Activated T-cell treated with anti-CD3 and anti-CD28 coated beads for 48 hours (primary cell): Measurements from ENCODE around the gene DUSP12.
"Not testable (repeated sequence)": the region's sequence is repeated elsewhere in the genome, so short reads cannot be mapped to it uniquely, and the experiment has no call there.

Experiments used
- DNase-seq: peaks from one replicate; pipeline ENCODE4 v3.0.0-alpha.2; 2020; ENCODE audit warnings: low read depth

DUSP12 gene

GRCh38 chr1:161727256-161727924 lies 22.2 kb upstream of the DUSP12 start:
- peak; percentile 15 for DNase-seq

DNA sequence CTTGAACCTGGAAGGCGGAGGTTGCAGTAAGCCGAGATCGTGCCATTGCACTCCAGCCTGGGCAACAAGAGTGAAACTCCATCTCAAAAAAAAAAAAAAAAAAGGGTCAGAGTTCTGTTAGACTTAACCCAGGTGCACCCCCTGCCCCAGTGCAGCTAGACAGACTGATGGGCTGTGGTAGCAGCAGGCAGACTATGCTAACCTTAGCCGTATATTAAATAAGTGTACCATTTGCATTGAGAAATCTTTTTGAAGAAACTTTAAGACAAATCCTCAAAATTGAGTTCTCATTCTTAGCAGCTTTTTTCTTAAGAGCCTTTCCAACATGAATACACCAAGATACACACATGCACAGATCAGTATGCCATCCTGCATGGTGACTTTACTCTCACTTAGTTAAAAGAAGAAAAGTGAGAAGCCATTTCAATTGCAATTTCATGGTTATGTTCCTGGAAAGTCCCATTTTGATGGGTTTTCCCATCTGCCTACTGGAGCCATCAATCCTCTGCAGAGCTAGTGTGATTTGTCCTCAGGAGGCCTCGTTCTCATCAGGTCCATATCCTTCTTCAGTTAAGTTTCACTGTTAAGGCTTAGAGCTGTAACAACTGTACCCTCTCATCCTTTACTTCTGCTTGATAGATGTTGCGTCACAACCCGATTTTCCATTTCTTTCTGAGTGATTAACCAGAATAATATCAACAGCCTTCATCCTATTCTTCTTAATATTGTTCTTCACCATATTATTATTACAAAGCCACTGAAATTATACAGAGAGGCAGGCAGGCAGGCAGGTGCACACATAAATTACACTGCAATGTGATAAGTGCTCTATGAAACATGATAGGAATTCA lies 21.0 kb upstream of the DUSP12 start:
- no peak for DNase-seq

GRCh38 chr1:161730050-161730564 lies 19.5 kb upstream of the DUSP12 start:
- peak; percentile 25 for DNase-seq

DNA sequence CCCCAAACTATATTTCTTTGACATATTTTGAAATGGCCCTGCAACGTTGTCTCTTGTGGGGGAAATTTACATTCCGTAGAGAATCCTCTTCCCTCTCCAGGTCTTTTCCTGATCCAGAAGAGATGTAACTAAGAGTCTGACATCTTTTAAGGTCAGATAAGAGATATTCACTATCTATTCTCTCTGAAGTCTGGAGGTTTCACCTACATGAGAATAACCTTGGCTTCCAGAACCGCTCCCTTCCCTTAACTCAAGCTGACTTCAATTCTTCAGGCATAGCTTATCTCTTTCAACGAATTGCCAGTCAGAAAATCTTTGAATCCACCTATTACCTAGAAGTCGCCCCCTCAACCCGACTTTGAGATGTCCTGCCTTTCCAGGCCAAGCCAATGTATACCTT lies 18.3 kb upstream of the DUSP12 start:
- DNase-seq = no peak

- no peak for DNase-seq
Measured at GRCh38 chr1:161731981-161732718, 17.4 kb upstream of the DUSP12 start.

DNA sequence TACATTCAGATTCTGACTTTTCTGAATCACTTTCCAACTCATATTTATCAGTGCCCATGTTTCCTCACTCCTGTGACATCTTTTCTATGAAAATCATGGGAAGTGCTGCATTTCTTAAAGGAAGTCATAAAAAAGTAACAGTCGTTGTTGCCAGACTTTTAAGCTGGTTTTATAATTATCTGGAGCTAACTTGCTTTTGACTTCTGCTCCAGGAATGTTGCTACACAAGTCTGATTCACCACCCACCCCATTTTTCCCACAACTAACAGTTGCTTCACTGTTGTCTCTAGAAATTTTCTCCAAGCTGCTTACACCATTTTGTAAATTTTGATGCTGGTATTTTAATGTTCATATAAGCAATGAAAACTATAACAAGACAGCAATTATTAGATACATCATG lies 16.1 kb upstream of the DUSP12 start:
- DNase-seq = no peak

DNA sequence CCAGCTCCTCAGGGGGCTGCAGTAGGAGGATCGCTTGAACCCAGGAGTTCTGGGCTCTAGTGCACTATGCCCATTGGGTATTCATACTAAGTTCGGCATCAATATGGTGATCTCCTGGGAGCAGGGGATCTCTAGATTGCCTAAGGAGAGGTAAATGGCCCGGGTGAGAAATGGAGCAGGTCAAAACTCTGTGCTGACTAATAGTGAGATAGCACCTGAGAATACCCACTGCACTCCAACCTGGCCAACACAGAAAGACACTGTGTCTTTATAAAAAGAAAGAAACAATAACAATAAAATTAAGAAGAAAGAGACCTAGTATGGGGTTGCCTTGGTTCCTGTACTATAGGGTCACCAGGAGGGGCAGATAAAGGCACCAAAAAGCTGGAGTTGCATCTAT lies 13.7 kb upstream of the DUSP12 start:
- no peak for DNase-seq

DNA sequence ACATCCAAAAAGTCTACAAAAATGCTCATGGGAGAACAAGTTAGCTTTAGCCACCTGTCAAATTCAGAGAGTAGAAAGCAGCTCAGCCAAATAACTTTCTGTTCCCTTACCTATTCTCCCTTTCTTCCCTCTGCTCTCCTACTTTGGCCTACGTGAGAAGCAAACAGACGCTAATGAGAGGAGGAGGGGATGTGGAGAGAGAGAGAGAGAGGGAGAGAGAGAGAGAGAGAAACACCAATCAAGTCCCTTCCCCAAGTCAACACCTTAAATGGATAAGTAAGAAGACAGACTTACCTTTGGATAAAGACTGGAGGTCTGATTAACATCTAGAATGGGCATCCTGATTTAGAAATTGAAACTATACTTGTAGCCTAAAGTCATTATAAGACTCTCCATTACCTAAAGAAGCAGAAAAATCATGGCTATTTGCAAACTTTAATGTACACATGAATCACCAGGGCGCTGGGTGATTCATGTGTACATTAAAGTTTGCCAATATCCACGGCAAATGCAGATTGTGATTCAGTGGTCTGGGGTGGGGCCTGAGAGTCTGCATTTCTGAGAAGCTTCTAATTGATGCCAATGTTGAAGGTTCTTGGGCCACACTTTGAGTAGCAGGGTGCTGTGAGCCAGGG lies 13.1 kb upstream of the DUSP12 start:
- DNase-seq = peak; percentile 29

GRCh38 chr1:161737625-161738024 lies 12.0 kb upstream of the DUSP12 start:
- no peak for DNase-seq

- DNase-seq = peak; percentile 42
Measured at GRCh38 chr1:161738627-161739287, 10.8 kb upstream of the DUSP12 start.

DNA sequence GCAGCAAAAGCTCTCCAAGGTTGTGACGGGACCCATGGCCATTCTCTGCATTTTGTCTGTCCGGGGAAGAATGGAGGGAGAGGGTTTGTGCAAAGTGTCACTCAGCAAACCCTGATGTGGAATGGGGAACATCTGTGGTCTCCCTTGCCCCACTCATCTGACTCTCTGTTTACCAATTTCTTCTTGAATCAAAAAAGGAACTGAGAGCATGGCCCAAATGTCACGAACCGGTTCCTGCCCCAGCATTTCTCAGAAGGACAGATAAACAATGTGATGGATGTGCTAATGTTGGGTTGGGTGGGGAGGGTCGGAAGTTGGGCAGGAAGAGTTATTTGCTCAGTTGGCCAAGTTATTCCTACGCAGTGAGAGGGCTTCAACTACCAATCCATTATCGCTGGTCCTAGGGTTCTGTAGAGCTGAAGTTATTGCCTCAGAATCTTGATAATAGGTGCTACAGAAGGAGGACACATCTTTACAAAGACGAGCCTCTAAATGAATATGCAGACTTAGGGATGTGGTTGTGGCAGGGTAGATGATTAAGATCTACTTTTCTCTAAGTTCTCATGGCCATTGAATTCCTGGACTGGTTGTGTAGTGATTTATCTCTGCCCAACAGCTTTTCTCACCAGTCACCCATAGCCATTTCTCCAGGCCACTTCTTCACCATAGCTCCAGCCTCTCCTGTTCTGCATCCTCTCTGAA lies 9.6 kb upstream of the DUSP12 start:
- no peak for DNase-seq

DNA sequence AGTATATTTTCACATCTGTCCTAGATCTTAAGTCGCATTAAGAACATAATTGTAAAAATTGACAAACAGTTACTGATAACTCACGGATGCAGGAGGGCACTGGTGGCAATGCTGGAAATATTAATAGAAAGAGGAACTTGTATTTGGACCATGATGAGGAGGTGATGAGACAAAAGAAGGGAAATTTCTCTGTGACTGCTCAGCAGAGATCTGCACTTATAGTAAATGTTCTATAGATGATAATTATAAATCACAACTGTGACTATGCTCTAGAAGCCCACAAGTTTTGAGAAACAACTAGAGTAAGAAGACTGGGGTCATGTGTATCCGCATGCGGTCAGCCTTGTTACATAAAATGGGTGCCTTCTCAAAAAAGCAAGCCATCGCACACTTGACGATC lies 8.7 kb upstream of the DUSP12 start:
- DNase-seq = no peak

DNA sequence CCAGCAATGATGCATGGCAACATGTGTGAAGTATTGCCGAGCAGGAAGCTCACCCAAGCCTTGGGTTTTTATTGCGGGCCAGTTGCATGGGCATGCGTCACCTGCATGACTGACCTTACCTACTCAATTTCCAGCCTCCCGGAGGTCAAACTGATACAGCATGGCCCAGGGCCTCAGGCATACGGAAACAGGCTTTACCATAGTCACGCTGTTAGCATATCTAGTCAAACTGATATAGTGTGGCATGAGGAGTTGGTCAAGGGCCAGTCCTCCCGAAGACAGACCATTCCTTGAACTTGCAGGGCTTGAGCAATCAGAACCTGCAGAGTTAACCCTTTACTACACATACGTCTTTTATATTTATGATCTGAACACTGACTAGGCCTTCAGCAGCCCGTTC lies 6.4 kb upstream of the DUSP12 start:
- DNase-seq = no peak

DNA sequence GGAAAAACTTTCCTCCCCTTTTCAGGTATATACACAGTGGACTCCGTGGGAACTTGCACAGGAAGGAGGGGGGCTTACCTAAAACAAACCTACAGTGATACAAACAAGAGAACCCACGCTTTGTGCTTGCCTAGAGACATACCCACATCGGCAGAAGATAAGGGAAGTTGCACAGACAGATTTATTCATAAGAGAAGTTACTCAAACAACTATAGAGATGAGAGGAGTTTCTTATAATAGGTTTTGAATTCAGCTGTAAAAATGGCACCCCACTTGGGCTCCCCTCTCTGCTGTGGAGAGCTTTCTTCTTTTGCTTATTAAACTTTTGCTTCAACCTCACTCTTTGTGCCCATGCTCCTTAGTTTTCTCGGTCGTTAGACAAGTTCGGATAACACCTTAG lies 1.8 kb upstream of the DUSP12 start:
- no peak for DNase-seq

- DNase-seq = no peak
Measured at GRCh38 chr1:161763522-161764098, 14.0 kb downstream of the DUSP12 start.

GRCh38 chr1:161766102-161766981 lies 16.8 kb downstream of the DUSP12 start, which contains the start of gene ATF6:
Gene ATF6 (plus strand): TSS chr1:161766320. CDS start chr1:161766361, 41 bp downstream.
- peak; percentile 73 for DNase-seq

GRCh38 chr1:161768461-161768860 lies 18.9 kb downstream of the DUSP12 start:
- DNase-seq = no peak

DNA sequence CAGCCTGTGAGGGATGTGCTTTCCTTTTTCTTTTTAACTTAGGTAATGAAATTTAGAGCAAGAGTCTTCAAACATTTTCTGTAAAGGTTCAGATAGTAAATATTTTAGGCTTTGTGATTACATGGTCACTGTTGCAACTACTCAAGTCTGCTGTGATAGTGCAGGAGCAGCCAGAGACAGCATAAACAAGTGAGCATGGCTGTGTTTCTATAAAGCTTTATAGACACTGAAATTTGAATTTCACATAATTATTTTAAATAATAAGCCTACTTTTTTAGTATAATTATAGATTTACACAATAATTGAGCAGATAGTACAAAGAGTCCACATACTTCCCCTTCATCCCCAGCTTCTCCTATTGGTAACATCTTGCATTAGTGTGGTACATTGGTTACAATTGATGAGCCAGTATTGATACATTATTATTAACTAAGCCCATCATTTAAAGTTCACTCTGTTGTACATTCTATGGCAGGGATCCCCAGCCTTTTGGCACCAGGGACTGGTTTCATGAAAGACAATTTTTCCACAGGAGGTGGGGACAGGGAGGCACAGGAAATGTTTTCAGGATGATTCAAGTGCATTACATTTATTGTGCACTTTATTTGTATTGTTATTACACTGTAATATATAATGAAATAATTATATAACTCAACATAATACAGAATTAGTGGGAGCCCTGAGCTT lies 19.5 kb downstream of the DUSP12 start:
- no peak for DNase-seq

DNA sequence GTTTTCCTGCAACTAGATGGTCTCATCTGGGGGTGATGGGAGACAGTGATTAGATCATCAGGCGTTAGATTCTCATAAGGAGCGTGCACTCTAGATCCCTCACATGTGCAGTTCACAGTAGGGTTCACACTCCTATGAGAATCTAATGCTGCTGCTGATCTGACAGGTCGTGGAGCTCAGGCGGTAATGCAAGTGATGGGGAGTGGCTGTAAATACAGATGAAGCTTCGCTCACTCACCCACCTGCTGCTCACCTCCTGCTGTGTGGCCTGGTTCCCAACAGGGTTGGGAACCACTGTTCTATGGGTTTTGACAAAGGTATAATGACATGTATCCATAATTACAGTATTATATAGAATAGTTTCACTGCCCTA lies 20.1 kb downstream of the DUSP12 start:
- not testable (repeated sequence) for DNase-seq
